ENCODE data around the gene TWSG1.
"Not testable (repeated sequence)": the region's sequence is repeated elsewhere in the genome, so short reads cannot be mapped to it uniquely, and the experiment has no call there.

Gene TWSG1

DNA sequence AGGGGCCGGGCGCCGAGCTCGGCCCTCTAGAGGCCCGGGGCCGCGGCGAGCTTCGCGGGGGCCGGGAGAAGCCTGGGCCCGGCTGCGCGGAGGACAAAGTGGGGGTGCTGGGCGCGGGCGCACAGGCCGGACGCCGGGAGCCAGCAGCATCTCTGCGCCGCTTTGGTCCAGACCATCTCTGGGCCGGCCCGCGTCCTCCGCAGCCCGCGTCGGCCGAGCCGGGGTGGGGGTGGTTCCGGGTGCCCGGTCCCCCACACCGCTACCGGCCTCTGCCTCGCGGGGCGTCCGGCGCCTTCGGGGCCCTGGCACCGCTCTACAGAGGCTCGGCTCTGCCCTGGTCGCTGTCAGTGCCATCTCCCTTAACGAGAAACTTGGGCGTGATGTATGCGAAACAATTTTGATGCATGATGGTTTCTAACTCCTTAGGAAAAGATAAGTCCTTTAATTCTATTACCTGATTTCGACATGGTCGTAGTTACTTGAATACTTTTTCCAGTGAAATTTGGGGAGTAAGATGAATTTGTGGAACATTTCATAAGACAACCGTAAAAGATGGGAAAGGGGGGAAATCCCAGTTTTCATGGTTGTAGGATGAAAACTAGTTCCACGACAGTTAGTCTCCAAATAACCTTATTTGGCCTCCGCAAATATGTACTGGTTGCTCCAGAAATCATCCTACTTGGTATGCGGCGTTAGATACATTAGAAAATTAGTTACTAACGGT is 562 bp downstream of the TWSG1 start:
- DNase-seq = peak in 36 of 51 donors; percentile 11 to 68 (median 49)

- no peak for DNase-seq
These were observed 1.1 kb downstream of the TWSG1 start for GRCh38 chr18:9335697-9336045.

- no peak for DNase-seq
These were observed 2.3 kb downstream of the TWSG1 start for GRCh38 chr18:9336827-9337226.

DNA sequence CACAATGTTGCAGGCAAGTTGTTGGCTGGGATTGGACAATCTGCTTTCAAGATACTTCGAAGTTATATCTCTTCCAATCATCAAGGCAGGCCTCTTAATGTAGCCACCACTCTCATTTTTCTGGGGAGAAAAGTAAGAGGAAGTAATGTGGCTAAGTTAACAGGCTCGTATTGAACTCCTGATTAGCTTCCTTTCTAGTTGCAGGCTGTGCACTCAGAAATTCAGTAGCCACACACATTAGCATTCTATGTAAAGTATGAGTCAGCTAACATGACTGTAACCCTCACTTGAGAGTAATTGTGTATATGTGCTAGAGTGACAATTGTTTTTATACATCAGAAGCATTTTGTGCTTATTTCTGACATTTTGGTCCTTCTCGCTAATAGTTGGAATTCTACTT is 3.3 kb downstream of the TWSG1 start:
- DNase-seq = no peak

GRCh38 chr18:9340472-9340871 is 5.9 kb downstream of the TWSG1 start:
- no peak for DNase-seq

DNA sequence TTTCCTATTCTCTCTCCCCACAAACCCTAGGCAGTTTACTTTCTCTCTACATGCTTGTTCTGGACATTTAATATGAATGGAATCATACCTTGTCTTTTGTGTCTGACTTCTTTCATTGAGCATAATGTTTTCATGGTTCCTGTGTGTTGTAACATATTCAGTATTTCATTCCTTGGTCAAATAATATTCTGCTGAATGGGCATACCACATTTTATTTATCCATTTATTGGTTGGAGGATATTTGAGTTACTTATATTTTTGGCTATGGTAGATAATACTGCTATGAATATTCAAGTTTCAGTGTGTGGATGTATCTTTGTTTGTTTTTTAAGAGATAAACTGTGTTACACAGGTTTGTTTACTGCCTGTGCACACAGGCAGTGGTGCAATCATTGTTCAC is 9.0 kb downstream of the TWSG1 start:
- DNase-seq = no peak

- DNase-seq = no peak
These were observed 12.2 kb downstream of the TWSG1 start for GRCh38 chr18:9346775-9347174.

GRCh38 chr18:9348079-9348671 is 13.6 kb downstream of the TWSG1 start:
- DNase-seq = no peak

DNA sequence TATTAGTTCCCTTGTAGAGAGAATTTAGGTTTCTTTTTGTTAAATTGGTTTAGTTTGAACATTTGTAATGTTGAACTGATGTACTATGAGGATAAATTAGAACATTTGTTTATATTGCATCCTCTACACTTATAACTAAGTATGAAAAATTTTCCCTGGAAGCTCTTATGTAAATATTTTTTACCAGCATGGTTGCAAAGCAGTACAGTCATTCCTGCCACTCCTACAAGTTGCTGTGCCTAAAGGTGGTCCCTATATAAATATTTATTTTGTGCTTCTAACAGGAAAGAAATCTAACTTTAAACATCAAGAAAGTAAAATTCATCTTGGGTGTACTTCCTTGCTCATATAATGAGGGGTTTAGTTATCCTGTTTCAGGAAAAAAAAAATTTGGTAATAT is 14.2 kb downstream of the TWSG1 start:
- DNase-seq = no peak

GRCh38 chr18:9353596-9353995 is 19.0 kb downstream of the TWSG1 start:
- no peak for DNase-seq

DNA sequence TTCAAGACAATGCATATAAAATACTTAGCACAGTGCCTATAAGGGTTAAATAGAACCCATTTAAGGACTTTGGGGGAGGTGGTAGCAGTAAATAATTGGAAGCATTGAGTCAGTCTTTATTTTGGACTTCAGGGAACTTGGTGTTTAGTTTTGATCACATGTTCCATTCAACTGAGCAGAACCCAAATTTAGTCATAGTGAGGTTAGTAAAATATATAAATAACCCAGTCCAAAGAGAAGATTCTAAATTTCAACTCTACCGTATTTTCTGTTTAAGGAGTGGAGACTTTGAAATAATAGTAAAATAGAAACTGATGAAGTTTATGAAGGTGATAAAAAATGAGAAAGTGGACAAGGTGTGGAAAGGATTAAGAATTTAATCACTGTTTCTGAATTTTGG is 19.7 kb downstream of the TWSG1 start:
- no peak for DNase-seq

- no peak for DNase-seq
These were observed 22.4 kb downstream of the TWSG1 start for GRCh38 chr18:9356976-9357375.

GRCh38 chr18:9359796-9360195 is 25.2 kb downstream of the TWSG1 start:
- no peak for DNase-seq

- no peak for DNase-seq
These were observed 26.6 kb downstream of the TWSG1 start for GRCh38 chr18:9361191-9361590.

- no peak for DNase-seq
These were observed 28.3 kb downstream of the TWSG1 start for GRCh38 chr18:9362869-9363268.

GRCh38 chr18:9364242-9364641 is 29.7 kb downstream of the TWSG1 start:
- no peak for DNase-seq

DNA sequence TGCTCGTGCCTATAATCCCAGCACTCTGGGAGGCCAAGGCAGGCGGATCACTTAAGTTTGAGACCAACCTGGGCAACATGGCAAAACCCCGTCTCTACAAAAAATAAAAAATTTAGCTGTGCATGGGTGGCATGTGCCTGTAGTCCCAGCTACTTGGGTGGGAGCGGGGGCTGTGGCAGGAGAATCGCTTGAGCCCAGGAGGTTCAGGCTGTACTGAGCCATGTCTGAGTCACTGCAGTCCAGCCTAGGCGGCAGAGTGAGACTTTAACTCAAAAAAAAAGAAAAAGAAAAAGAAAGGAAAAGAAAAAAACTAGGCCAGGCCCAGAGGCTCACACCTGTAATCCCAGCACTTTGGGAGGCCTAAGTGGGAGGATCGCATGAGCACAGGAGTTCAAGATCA is 30.8 kb downstream of the TWSG1 start:
- DNase-seq = no peak

GRCh38 chr18:9366126-9366714 is 31.6 kb downstream of the TWSG1 start:
- peak in 20 of 51 donors; percentile 0 to 37 (median 9) for DNase-seq

DNA sequence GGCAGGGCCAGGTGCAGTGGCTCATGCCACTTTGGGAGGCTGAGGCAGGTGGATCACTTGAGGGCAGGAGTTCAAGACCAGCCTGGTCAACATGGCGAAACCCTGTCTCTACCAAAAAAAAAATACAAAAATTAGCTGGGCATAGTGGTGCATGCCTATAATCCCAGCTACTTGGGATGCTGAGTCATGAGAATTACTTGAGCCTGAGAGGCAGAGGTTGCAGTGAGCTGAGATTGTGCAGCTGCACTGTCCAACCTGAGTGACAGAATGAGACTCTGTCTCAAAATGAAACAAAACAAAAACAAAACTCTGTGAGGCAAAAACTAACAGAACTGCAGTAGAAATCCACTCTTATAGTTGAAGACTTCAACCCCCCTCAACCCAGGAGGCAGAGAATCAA is 38.7 kb downstream of the TWSG1 start:
- DNase-seq = not testable (repeated sequence)

GRCh38 chr18:9379118-9379517 is 44.5 kb downstream of the TWSG1 start:
- DNase-seq = no peak

DNA sequence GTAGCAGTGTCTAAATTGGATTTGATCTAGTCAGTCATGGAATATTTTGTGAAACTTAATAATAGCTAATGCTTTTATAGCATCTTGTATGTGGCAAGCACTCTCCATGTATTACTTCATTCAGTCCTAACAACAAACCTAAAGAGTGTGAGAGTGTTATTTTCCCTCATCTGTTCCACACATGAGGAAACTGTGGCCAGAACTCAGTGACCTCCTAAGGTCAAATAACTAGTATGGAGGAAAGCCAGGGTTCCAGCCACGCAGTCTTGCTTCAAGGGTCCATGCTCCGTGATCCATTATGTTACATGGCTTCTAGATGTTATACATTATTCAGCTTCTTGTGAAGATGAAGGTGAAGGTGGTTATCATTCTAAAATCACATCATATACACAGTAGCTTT is 45.5 kb downstream of the TWSG1 start:
- no peak for DNase-seq

GRCh38 chr18:9380621-9381395 is 46.2 kb downstream of the TWSG1 start:
- DNase-seq = no peak

- DNase-seq = no peak
These were observed 52.3 kb downstream of the TWSG1 start for GRCh38 chr18:9386879-9387278.
